ENCODE measurements around the gene OSBPL6. TPM values are rescaled to one million over a fixed set of nuclear protein-coding genes. Genes with fewer than 3 reads are reported as not detected.
A peak's percentile ranks its signal among the peaks of the same experiment; 100 is the strongest.

Gene OSBPL6
- total and polyA plus RNA-seq, 10 donors: 0.13 to 2.2 (median 1.4) TPM

GRCh38 chr2:178191004-178191508 lies 3.3 kb upstream of the OSBPL6 start:
- 34 to 49% (median 36%) methylated on average over 6 of the region's 6 CpGs for WGBS, 5 donors
- Histone ChIP-seq H3K36me3 (no peaks in the 10 kb centered on the region), H3K27me3 (replicated peaks in 1 of 7) (peaks cover 0 to 44% (median 15%) of the 10 kb centered on the region in 7 donors), H3K4me3 (no peak overlapping the region), H3K27ac (no peak overlapping the region), H3K4me1 (peaks cover 0 to 28% (median 25%) of the 10 kb centered on the region in 6 donors), H3K9me3 (no peaks in the 10 kb centered on the region)
- TF ChIP-seq POLR2A (IDR thresholded peaks at IDR 0.05): no peak
- TF ChIP-seq CTCF (IDR thresholded peaks at IDR 0.05 in 8 of 11, conservative IDR thresholded peaks at IDR 0.05 in 3 of 11): no peak
- TF ChIP-seq POLR2AphosphoS5 (IDR thresholded peaks at IDR 0.05): no peak
- DNase-seq: no peak
- intact Hi-C loops (cut with DNase I; ENCODE audit: low total_unique reads): no loop called here

- intact Hi-C loops (cut with DNase I; ENCODE audit: low total_unique reads): no loop called here
- 87 to 96% (median 94%) methylated on average over 2 of the region's 2 CpGs for WGBS, 5 donors
- no peak for DNase-seq
Measured at GRCh38 chr2:178191511-178191910, 2.8 kb upstream of the OSBPL6 start.

GRCh38 chr2:178193496-178193822 lies 853 bp upstream of the OSBPL6 start:
- TF ChIP-seq POLR2A (IDR thresholded peaks at IDR 0.05) (no peak), POLR2AphosphoS5 (IDR thresholded peaks at IDR 0.05) (no peak), CTCF (IDR thresholded peaks at IDR 0.05 in 8 of 11, conservative IDR thresholded peaks at IDR 0.05 in 3 of 11) (no peak)
- peak overlapping the region in 2 of 8 donors; percentile 36 to 58 for H3K27ac ChIP-seq
- no peak for DNase-seq
- H3K4me1 ChIP-seq: peaks cover 0 to 30% (median 25%) of the 10 kb centered on the region in 6 donors
- H3K27me3 ChIP-seq (replicated peaks in 1 of 7): peaks cover 0 to 63% (median 15%) of the 10 kb centered on the region in 7 donors
- no peaks in the 10 kb centered on the region for H3K9me3 ChIP-seq
- H3K36me3 ChIP-seq: no peaks in the 10 kb centered on the region
- intact Hi-C loops (cut with DNase I; ENCODE audit: low total_unique reads): no loop called here
- peak overlapping the region; percentile 65 to 91 (median 78) for H3K4me3 ChIP-seq
- WGBS, 5 donors: 20 to 27% (median 23%) methylated on average over 10 of the region's 10 CpGs

More at GRCh38 chr2:178191511-178191910, 2.8 kb upstream of the OSBPL6 start:
- Histone ChIP-seq H3K27me3 (replicated peaks in 1 of 7) (peaks cover 0 to 49% (median 15%) of the 10 kb centered on the region in 7 donors), H3K4me3 (no peak overlapping the region), H3K36me3 (no peaks in the 10 kb centered on the region), H3K27ac (no peak overlapping the region), H3K4me1 (peaks cover 0 to 30% (median 25%) of the 10 kb centered on the region in 6 donors), H3K9me3 (no peaks in the 10 kb centered on the region)
- TF ChIP-seq CTCF (IDR thresholded peaks at IDR 0.05 in 8 of 11, conservative IDR thresholded peaks at IDR 0.05 in 3 of 11) (no peak), POLR2A (IDR thresholded peaks at IDR 0.05) (no peak), POLR2AphosphoS5 (IDR thresholded peaks at IDR 0.05) (no peak)

- peak overlapping the region in 4 of 8 donors; percentile 58 to 72 (median 66) for H3K27ac ChIP-seq
- DNase-seq: peak; percentile 80
- peaks cover 0 to 30% (median 25%) of the 10 kb centered on the region in 6 donors for H3K4me1 ChIP-seq
- H3K4me3 ChIP-seq: peak overlapping the region; percentile 65 to 91 (median 78)
- peaks cover 0 to 74% (median 17%) of the 10 kb centered on the region in 7 donors for H3K27me3 ChIP-seq (replicated peaks in 1 of 7)
- intact Hi-C loops (cut with DNase I; ENCODE audit: low total_unique reads): no loop called here
- H3K36me3 ChIP-seq: no peaks in the 10 kb centered on the region
- TF ChIP-seq POLR2AphosphoS5 (IDR thresholded peaks at IDR 0.05): peak in 1 of 3 donors; percentile 35
- TF ChIP-seq CTCF (IDR thresholded peaks at IDR 0.05 in 8 of 11, conservative IDR thresholded peaks at IDR 0.05 in 3 of 11): no peak
- TF ChIP-seq POLR2A (IDR thresholded peaks at IDR 0.05): no peak
- no peaks in the 10 kb centered on the region for H3K9me3 ChIP-seq
- WGBS, 5 donors: 0 to 1% (median 1%) methylated on average over 1 to 83 of the region's 83 CpGs
Measured at GRCh38 chr2:178194600-178195389, 483 bp downstream of the OSBPL6 start.
